Esophagus squamous epithelium (tissue), 4 donors: ENCODE results near the gene CISH.

Experiments
- POLR2A ChIP-seq, 4 donors: fragments of 450-650 bp; IDR thresholded peaks; one replicate each; pipeline ENCODE4 v1.6.1; 2017; ENCODE audit warnings: antibody characterized with exemption in 4 of 4, mild to moderate bottlenecking in 4 of 4, moderate library complexity in 3 of 4
- TF ChIP-seq, protein P1 (sequence below), 6 experiments: fragments of 450-650 bp in 4 of 6; fragments of 200-600 bp in 2 of 6; sonication (generic) in 2 of 6; IDR thresholded peaks; one replicate each; pipeline ENCODE4 v1.5.1; 2016 to 2019; ENCODE audit warnings: antibody characterized with exemption in 6 of 6, mild to moderate bottlenecking in 4 of 6, moderate library complexity in 4 of 6

DNA sequence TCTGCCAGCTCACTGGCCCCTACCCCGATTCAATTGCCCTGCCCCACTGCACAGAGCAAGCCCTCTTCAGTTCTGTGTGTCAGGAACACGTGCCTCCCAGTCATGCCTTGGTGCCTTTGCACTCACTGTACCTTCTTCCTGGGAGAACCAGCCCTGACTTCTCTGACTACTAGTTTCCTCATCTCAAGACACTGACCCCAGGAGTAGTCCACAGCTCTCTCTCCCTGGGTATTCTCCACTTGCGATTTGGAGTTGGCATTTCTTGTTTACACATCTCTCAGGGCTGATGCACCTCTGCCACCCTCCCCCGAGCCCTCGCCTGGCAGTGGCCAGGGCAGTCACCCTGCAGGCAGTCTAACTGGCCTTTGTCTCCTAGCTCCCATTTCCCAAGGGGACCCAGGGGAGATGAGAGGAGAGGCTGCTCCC lies 5.7 kb downstream of the CISH start:
- TF ChIP-seq, protein P1, sequence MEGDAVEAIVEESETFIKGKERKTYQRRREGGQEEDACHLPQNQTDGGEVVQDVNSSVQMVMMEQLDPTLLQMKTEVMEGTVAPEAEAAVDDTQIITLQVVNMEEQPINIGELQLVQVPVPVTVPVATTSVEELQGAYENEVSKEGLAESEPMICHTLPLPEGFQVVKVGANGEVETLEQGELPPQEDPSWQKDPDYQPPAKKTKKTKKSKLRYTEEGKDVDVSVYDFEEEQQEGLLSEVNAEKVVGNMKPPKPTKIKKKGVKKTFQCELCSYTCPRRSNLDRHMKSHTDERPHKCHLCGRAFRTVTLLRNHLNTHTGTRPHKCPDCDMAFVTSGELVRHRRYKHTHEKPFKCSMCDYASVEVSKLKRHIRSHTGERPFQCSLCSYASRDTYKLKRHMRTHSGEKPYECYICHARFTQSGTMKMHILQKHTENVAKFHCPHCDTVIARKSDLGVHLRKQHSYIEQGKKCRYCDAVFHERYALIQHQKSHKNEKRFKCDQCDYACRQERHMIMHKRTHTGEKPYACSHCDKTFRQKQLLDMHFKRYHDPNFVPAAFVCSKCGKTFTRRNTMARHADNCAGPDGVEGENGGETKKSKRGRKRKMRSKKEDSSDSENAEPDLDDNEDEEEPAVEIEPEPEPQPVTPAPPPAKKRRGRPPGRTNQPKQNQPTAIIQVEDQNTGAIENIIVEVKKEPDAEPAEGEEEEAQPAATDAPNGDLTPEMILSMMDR (IDR thresholded peaks at IDR 0.05): no peak
- TF ChIP-seq POLR2A (IDR thresholded peaks at IDR 0.05): no peak
